ENCODE measurements around the gene DHRSX. TPM values are rescaled to one million over a fixed set of nuclear protein-coding genes. Genes with fewer than 3 reads are reported as not detected.

The DHRSX gene
- total and polyA plus RNA-seq, 2 donors (not counting 3 experiments of a cell fraction or from before 2014, with no cell fraction given) = 27.1 to 37.7 TPM

- no TSS peak for BruUV-seq (replicated peaks)
- intact Hi-C loops (cut with micrococcal nuclease) = no loop called here
Measured at GRCh38 chrX:2261831-2262667, 238.7 kb downstream of the DHRSX start.

More at GRCh38 chrX:2261831-2262667, 238.7 kb downstream of the DHRSX start:
- POLR2A ChIA-PET = no interaction called here
- CTCF ChIA-PET = no interaction called here
- TF ChIP-seq MAX (IDR thresholded peaks at IDR 0.05; ENCODE audit: insufficient read depth, insufficient read length) (no peak), FOS (IDR thresholded peaks at IDR 0.05; ENCODE audit: borderline replicate concordance, insufficient read depth, low read length) (no peak), GATA2 (IDR thresholded peaks at IDR 0.05; ENCODE audit: insufficient read depth, insufficient read length, low read depth, low read length) (no peak), POLR2A (IDR thresholded peaks at IDR 0.05; ENCODE audit: low read depth, low read length) (no peak), CTCF (IDR thresholded peaks at IDR 0.05; ENCODE audit: extremely low read depth in 1 of 2, insufficient read depth in 1 of 2, low read depth in 1 of 2, low read length in 2 of 2) (no peak), POLR2AphosphoS5 (IDR thresholded peaks at IDR 0.05; ENCODE audit: insufficient read depth, low read depth, low read length) (no peak), MYC (IDR thresholded peaks at IDR 0.05; ENCODE audit: low read depth, low read length) (no peak), JUN (IDR thresholded peaks at IDR 0.05; ENCODE audit: borderline replicate concordance, insufficient read depth, insufficient read length, low read depth) (no peak), EZH2 (IDR thresholded peaks at IDR 0.05; ENCODE audit: borderline replicate concordance, low read depth, low read length, severe bottlenecking) (no peak)
- DNase-seq (ENCODE audit: low read depth, low spot score) (no peak), FAIRE-seq (no peak)
- Histone ChIP-seq H3K4me1 (ENCODE audit: control insufficient read depth, extremely low read depth, insufficient read depth, low read length) (no peaks in the 10 kb centered on the region), H3K27me3 (ENCODE audit: control insufficient read depth in 2 of 2, insufficient read depth in 2 of 2, low read length in 2 of 2) (no peaks in the 10 kb centered on the region), H2AFZ (ENCODE audit: low read depth, low read length) (no peak overlapping the region), H3K27ac (ENCODE audit: insufficient read depth, low read depth, low read length) (no peak overlapping the region), H3K36me3 (ENCODE audit: control insufficient read depth in 2 of 2, extremely low read depth in 1 of 2, insufficient read depth in 2 of 2, low read length in 2 of 2) (peaks cover 0 to 9% of the 10 kb centered on the region in 2 experiments), H3K79me2 (ENCODE audit: control insufficient read depth, insufficient read depth, low read length) (no peaks in the 10 kb centered on the region), H3K9me3 (replicated peaks; ENCODE audit: control insufficient read depth, insufficient read depth, low read length) (no peaks in the 10 kb centered on the region), H4K20me1 (replicated peaks; ENCODE audit: control insufficient read depth, extremely low read depth, insufficient read depth, low read length) (no peaks in the 10 kb centered on the region), H3K9me1 (replicated peaks; ENCODE audit: control insufficient read depth, extremely low read depth, insufficient read depth, low read length) (no peaks in the 10 kb centered on the region), H3K4me3 (replicated peaks in 1 of 3; ENCODE audit: insufficient read depth in 1 of 3, low read depth in 1 of 3, low read length in 3 of 3) (no peak overlapping the region), H3K4me2 (ENCODE audit: insufficient read depth, low read length) (no peak overlapping the region), H3K9ac (replicated peaks; ENCODE audit: extremely low read depth, insufficient read depth, low read length) (no peak overlapping the region)
- dilution Hi-C loops (cut with MboI; ENCODE audit: extremely low pct_ligation_motif_present, low sequenced_read_pairs) = no loop called here

Data from endothelial cell of umbilical vein (primary cell).